Breast epithelium (tissue), 3 donors: ENCODE results near the gene NOL4L.

Experiments used
- CTCF ChIP-seq, 3 donors: fragments of 450-650 bp; IDR thresholded peaks; one replicate each; pipeline ENCODE4 v1.5.1; 2016 to 2017; ENCODE audit warnings: antibody characterized with exemption in 3 of 3, mild to moderate bottlenecking in 3 of 3, moderate library complexity in 3 of 3
- POLR2A ChIP-seq: fragments of 450-650 bp; IDR thresholded peaks from one replicate; pipeline ENCODE4 v1.6.1; 2016; ENCODE audit warnings: antibody characterized with exemption, mild to moderate bottlenecking, moderate library complexity
- POLR2AphosphoS5 ChIP-seq, 3 donors: sonication (generic); formaldehyde crosslinking; IDR thresholded peaks; one replicate each; pipeline ENCODE4 v1.6.1; 2017; ENCODE audit warnings: antibody characterized with exemption in 3 of 3

DNA sequence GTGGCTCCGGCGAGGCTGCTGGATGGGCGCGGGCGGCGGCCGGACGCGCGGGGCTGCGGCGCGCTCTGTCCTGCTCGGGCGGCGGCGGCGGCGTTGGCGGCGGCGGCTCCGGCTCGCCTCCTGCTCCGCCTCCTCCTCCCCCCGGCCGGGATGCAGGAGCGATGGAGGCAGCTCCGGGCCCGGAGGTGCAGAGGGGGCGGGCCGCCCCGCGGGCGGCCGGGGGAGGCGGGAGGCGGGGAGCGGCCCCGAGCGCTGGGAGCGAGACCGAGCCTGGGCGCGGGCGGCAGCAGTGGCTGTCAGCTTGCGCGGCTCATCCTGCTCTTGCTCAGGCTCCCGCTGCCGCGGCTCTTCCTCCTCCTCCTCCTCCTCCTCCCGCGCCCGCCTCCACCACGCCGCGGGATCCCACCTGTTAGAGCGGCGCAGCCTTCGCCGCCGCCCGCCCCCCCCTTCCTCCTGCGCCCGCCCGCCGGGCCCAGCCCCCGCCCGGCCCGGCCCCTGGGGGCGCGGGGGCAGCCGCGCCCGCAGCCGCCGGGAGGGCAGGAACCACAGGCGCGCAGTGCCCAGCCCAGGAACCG is at the start of gene NOL4L:
- no peak for TF ChIP-seq POLR2A
- no peak for TF ChIP-seq CTCF (IDR thresholded peaks at IDR 0.05)
- no peak for TF ChIP-seq POLR2AphosphoS5 (IDR thresholded peaks at IDR 0.05)
